Activated effector memory CD4-positive, alpha-beta T cell treated with Interleukin-2 at 50 U/mL for 16 hours (primary cell): Measurements from ENCODE around the gene LTBP1.
"Not testable (repeated sequence)": the region's sequence is repeated elsewhere in the genome, so short reads cannot be mapped to it uniquely, and the experiment has no call there.

ENCODE experiments used
- DNase-seq: peaks from one replicate; pipeline ENCODE4 v3.0.0-alpha.2; 2020

Gene LTBP1

GRCh38 chr2:33160191-33160590, 213.4 kb downstream of the LTBP1 start:
- no peak for DNase-seq

- no peak for DNase-seq
Measured at GRCh38 chr2:33166287-33166881, 219.6 kb downstream of the LTBP1 start.

- no peak for DNase-seq
Measured at GRCh38 chr2:33167622-33168245, 221.0 kb downstream of the LTBP1 start.

- no peak for DNase-seq
Measured at GRCh38 chr2:33168425-33168824, 221.7 kb downstream of the LTBP1 start.

- no peak for DNase-seq
Measured at GRCh38 chr2:33168922-33169321, 222.2 kb downstream of the LTBP1 start.

GRCh38 chr2:33170251-33170650, 223.5 kb downstream of the LTBP1 start:
- not testable (repeated sequence) for DNase-seq

- no peak for DNase-seq
Measured at GRCh38 chr2:33177627-33178026, 230.9 kb downstream of the LTBP1 start.

GRCh38 chr2:33178209-33178608, 231.5 kb downstream of the LTBP1 start:
- DNase-seq, result no peak

GRCh38 chr2:33180915-33181314, 234.2 kb downstream of the LTBP1 start:
- no peak for DNase-seq

GRCh38 chr2:33181466-33181865, 234.7 kb downstream of the LTBP1 start:
- DNase-seq, result no peak

- no peak for DNase-seq
Measured at GRCh38 chr2:33184041-33184440, 237.3 kb downstream of the LTBP1 start.

- DNase-seq, result no peak
Measured at GRCh38 chr2:33186937-33187336, 240.2 kb downstream of the LTBP1 start.

- DNase-seq, result no peak
Measured at GRCh38 chr2:33188799-33189198, 242.0 kb downstream of the LTBP1 start.

GRCh38 chr2:33190393-33190937, 243.7 kb downstream of the LTBP1 start:
- DNase-seq, result no peak

- no peak for DNase-seq
Measured at GRCh38 chr2:33195891-33196290, 249.1 kb downstream of the LTBP1 start.

GRCh38 chr2:33196700-33197099, 249.9 kb downstream of the LTBP1 start:
- no peak for DNase-seq

GRCh38 chr2:33197198-33197938, 250.6 kb downstream of the LTBP1 start:
- no peak for DNase-seq

GRCh38 chr2:33202641-33203522, 256.1 kb downstream of the LTBP1 start:
- DNase-seq, result no peak

- no peak for DNase-seq
Measured at GRCh38 chr2:33204945-33205344, 258.2 kb downstream of the LTBP1 start.

- DNase-seq, result no peak
Measured at GRCh38 chr2:33205693-33206434, 259.1 kb downstream of the LTBP1 start.

- DNase-seq, result no peak
Measured at GRCh38 chr2:33207151-33207740, 260.5 kb downstream of the LTBP1 start.

- no peak for DNase-seq
Measured at GRCh38 chr2:33208400-33208799, 261.6 kb downstream of the LTBP1 start.
